Right hindlimb (tissue), 1 donor: ENCODE data around the gene SUDS3.

ENCODE experiments used
- DNase-seq: peaks from one replicate; pipeline ENCODE4 v3.0.0-alpha.2; 2018

SUDS3 gene

GRCh38 chr12:118357257-118358007 is 18.9 kb upstream of the SUDS3 start:
- DNase-seq = no peak

DNA sequence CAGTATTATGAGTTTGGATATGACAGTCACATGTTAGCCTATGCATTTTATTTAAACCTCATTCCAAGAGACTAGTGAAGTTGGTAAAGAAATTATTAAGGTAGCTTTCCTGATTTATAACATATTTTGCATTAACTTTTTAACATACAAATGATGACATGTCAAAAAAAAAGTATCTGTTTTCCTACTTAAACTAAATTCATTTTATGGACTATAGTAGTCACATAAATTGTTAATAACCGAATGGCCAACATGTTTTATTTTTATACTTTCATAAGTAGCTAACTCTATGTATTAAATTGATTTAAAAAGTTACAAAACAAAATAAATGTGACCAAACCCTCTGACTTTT is 18.4 kb upstream of the SUDS3 start:
- DNase-seq = no peak

- DNase-seq = no peak
Measured at GRCh38 chr12:118358612-118359540, 17.5 kb upstream of the SUDS3 start.

DNA sequence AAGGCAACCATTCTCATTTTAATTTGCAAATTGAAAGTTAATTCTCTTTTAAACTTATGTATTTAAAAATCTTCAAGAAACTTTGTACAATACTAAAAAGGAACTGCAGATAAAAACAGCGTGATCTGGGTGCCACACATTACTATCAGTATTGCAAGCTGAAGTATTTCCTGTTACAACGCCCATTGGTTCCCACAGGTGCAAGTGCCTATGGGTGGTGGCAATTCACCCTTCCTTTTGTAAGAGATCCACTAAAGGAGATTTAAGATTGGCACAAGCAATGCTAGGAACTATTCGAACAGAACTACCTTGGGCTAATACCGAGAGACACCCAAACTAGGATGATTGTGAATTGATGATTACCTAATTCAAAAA is 16.8 kb upstream of the SUDS3 start:
- DNase-seq = no peak

DNA sequence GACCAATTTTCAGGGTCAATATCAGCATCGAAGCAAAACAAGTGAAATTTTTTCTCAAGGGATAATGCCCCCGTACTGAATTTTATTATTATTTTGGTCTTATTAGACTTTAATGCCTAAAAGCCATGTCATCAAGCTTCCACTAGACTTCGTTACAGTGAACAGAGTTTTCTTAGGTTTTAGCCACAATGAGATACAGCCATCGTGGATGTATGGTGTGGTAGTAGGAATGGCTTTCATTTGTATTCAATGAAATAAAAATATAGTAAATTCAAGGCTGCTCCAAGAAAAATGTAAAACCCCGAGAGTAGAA is 15.3 kb upstream of the SUDS3 start:
- no peak for DNase-seq

DNA sequence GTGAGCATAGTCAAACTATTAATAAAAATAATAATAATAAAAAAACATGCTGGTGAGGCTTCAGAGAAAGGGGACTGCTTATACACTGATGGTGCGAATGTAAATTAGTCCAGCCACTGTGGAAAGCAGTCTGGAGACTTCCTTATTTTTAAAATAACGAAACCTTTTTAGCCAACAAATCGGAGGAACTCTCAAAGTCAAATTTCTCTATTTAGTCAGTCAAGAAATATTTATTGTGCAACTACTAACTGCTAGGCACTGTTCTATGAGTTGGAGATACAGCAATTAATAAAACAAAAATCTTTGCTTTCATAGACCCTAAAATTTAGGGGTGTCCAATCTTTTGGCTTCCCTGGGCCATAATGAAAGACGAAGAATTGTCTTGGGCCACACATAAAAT is 14.5 kb upstream of the SUDS3 start:
- no peak for DNase-seq

GRCh38 chr12:118368821-118369220 is 7.5 kb upstream of the SUDS3 start:
- DNase-seq = no peak

DNA sequence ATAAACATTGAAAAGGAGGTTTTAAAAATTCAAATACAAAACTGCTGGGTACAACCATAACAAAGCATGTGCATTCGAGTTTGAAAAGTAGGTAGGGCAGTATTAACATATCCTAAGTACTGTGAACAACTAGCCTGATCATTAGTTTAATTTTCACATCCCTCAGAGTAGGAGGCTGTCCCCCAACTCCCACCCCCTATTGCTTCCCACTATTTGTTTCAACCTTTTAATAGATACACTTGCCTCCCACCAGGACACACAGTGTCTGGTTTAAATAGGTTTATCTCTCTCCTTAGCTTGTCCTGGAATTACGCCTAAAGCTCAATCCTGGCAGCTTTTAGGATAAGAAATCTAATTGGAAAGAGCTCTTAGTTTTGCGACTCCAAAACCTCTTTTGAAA is 5.8 kb upstream of the SUDS3 start:
- no peak for DNase-seq

DNA sequence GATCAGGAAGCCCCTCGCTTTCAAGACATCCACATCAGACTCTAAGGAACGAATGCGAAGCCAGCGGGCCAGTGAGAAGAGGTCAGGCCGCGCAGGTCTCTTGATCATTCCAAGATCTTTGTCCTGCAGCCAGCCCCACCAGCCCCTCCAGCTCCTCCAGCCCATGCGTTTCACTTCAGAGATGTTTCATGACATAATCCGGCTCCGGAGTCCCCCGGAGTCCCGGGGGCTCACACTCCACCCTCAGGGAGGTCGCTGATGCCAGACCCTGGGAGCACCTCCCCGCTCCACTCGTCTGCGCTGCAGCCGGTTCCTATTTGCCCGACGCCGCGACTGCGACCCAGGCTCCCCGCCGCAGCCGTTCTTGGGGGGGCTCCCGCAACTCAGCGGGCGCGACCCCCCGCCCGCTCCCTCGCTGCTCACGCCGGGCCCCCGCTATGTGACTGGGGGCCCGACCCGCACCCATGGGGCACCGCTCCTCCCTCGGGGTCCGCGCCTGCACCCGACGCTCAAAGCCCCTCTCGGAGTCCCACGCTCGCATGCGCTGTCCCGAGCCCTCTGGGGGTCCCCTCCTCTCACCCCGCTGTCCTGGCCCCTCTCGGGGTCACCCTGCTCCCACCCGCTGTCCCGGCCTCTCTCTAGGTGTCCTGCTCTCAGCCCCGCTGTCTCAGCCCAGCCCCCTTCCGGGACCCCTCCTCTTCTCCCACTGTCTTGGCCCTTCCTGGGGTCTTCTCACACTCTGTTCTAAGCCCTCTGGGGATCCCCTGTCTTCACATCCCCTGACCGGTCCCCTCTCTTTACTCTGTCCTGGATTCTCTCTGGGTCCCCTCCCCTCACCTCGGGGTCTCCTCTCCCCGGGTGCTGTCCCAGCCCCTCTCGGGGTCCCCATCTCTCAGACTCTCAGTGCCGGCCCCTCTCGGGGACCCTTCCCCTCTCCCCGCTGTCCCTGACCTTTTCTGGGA is 4.8 kb upstream of the SUDS3 start:
- peak; percentile 28 for DNase-seq

GRCh38 chr12:118372541-118373495 is 3.5 kb upstream of the SUDS3 start, which contains the start of gene TAOK3:
Gene TAOK3, minus strand, starts transcription at chr12:118372907. Its CDS starts 117,340 bp downstream, at chr12:118255567.
- peak; percentile 99 for DNase-seq

GRCh38 chr12:118373616-118374015 is 2.7 kb upstream of the SUDS3 start:
- no peak for DNase-seq

DNA sequence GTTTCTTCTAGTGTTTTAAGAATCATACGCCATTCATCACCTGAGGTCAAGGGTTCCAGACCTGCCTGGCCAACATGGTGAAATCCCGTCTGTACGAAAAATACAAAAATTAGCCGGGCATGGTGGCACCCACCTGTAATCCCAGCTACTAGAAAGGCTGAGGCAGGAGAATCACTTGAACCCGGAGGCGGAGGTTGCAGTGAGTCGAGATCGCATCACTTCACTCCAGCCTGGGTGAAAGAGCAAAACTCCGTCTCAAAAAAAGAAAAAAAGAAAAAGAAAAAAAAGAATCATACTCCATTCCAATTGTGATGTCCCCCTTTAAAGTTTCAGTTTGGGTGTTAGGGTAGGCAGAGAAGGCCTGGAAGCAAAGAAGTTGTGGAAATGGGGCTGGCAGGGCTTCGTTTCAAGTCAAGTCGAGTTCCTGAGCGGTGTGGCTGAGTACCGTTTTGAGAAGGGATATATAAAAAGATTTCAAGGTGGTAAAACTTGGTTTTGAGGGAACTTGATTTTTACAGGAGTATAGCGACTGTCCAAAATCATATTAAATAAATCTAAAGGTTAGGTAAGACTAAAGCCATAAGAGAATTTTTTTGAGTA is 2.1 kb upstream of the SUDS3 start:
- DNase-seq = no peak

GRCh38 chr12:118374909-118375308 is 1.4 kb upstream of the SUDS3 start:
- DNase-seq = no peak

- no peak for DNase-seq
Measured at GRCh38 chr12:118375348-118375747, 1.0 kb upstream of the SUDS3 start.

DNA sequence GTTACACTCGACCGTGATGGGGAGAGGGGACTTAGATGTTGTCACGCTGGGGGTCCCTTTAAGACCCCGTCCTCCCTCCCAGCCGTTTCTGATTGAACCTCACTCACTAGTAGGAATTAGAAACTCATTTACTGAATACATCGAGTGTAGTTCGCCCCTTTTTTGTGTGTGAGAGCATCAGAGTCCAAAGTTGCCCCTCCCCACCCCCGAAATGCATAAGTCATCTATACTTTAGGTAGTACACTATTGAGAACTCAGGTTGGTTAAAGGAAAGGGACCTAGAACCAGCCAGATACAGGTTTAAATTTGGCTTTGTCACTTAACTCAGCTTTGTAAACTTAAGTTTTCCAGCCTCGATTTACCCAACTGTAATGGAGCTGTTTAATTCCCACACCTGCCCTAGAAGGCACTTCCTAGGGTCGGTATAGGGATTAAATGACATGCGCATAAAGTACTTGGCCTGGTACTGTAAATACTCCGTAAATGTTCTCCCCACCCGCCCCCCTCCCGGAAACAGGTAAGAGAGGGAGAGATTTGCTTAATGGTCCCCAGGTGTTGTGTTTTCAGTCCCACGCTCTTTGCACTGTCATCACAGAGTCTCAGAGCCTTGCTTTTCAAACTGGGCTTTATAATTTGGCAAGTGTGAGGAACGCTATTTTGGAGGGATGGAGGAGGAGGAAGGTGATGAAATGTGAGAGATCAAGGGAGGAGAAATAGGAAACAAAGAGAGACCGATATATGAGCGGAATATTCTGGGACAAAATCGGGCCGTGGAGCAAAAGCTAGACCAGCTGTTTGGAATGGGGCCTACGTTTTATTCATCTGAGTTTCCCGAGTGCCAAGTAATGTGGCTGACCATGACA is 897 bp downstream of the SUDS3 start:
- DNase-seq = no peak

DNA sequence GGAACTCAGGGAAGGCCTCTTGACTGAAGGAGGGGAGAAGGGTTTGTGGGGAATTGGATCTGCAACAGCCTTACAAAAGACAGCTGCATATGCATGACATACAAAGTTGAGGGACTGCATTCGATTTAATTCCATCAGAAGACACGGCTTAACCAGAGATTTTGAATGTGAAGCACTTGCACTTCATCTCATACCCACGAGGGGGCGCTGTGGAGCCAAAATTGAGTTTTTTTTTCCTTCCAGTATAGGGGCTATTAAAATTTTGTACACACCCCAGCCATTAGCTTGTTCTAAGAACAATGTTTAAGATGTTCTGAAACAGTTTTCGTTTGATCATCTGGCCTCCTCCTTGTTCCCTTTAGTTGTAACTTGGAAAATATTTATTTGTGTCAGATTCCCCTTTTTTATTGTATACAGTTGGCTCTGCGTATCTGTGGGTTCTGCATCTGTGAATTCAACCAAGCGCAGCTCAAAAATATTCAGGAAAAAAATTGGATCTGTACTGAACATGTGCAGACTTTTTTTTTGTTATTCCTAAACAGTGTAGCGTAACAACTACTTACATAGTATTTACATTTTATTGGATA is 1.6 kb downstream of the SUDS3 start:
- peak; percentile 81 for DNase-seq

- no peak for DNase-seq
Measured at GRCh38 chr12:118391424-118391823, 15.1 kb downstream of the SUDS3 start.

DNA sequence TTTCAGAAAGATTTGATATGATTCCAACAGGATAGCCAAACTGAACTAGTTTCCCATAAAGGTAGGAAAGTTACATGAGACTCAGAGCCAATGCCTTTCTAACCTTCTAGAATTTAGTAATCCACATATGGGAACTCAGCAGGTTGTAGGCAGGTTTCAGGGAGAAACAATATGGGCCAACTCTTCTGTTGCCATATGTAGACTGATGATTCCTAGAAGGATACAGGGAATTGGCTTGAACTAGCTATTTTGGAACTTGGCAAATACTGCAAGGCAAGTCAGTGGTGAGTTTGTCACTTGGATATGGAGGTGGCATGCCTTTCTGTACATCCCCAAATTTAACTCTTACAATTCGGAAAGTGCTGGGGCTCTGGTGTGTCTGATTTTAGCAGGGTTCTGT is 15.5 kb downstream of the SUDS3 start:
- DNase-seq = no peak

DNA sequence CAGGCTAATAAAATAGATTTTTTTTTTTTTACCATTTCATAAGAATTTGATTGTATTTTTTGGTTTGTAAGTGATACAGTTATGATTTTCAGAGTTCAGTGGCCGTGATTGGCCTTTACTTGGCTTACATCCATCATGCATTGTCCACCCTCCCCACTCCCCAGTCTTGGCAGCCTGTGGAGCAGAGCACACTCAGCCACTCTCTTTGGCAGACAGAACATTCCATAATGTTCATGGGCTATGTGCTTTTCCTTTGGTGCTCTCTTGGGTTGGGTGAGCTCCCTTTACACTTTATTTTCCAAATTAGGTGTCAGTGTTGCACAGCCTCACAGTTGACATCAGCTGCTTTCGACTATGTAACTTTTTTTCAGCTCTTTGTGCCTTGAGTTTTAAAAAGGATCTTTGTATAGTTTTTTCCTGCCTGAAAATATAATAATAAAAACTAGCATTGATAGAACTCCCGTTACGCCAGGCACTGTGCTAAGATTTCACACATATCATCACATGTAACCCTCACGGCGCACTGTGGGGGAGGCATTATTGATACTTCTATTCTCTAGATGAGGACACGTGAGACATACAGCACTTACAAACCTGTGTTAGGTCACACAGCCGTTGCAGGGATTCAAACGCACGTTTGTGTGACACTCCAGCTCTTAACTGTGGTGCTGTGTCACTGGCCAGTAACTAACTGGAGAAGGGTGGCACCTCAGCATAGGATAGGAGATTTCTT is 21.5 kb downstream of the SUDS3 start:
- no peak for DNase-seq
